K562 (cell line): ENCODE data around the gene DDC.

Source experiments
- CEBPZ ChIP-seq: fragments of 150-350 bp; IDR thresholded peaks from 2 replicates; pipeline ENCODE4 v1.6.1; 2014; ENCODE audit warnings: low read depth, mild to moderate bottlenecking, low read length, borderline replicate concordance
- MITF ChIP-seq: IDR thresholded peaks from 2 replicates; pipeline ENCODE4 v1.6.1; 2014; ENCODE audit warnings: antibody characterized with exemption
- SIN3A ChIP-seq, 2 experiments: fragments of 150-350 bp in 1 of 2; IDR thresholded peaks; 2 replicates each; pipeline ENCODE4 v1.6.1; 2011 to 2016; ENCODE audit warnings: borderline replicate concordance in 2 of 2, low read depth in 2 of 2, low read length in 2 of 2, mild to moderate bottlenecking in 2 of 2, moderate library complexity in 2 of 2; ENCODE audit not compliant: control insufficient read depth in 1 of 2
- SP2 ChIP-seq: IDR thresholded peaks from 2 replicates; pipeline ENCODE4 v1.6.1; 2011; ENCODE audit warnings: mild to moderate bottlenecking, low read depth, low read length, moderate library complexity; ENCODE audit not compliant: poor library complexity, severe bottlenecking; ENCODE audit errors: extremely low read depth
- TRIM24 ChIP-seq, 2 experiments: fragments of 450-650 bp; IDR thresholded peaks; 2 replicates each; pipeline ENCODE4 v1.6.1; 2016
- ZKSCAN1 ChIP-seq: fragments of 150-350 bp; IDR thresholded peaks from 2 replicates; pipeline ENCODE4 v1.6.1; 2016; ENCODE audit warnings: low read depth, low read length
- ZNF518B ChIP-seq: fragments of 250-450 bp; sonication (Bioruptor Pico); IDR thresholded peaks from 2 replicates; pipeline ENCODE4 v1.5.0; 2021; ENCODE audit warnings: mild to moderate bottlenecking, moderate library complexity

GRCh38 chr7:50543776-50544442 lies 21.3 kb downstream of the DDC start:
- TF ChIP-seq CEBPZ (no peak), TRIM24 (IDR thresholded peaks at IDR 0.05) (no peak), MITF (no peak), SP2 (no peak), SIN3A (IDR thresholded peaks at IDR 0.05; ENCODE audit: borderline replicate concordance in 2 of 2, control insufficient read depth in 1 of 2, low read depth in 2 of 2, low read length in 2 of 2) (no peak), ZKSCAN1 (no peak), ZNF518B (CRISPR knock-in tag) (no peak)
